Upper lobe of left lung (tissue), 4 donors: Measurements from ENCODE around the gene FASTKD1.

Experiments
- EP300 ChIP-seq, 4 donors: sonication (generic); formaldehyde crosslinking; IDR thresholded peaks; one replicate each; pipeline ENCODE4 v1.5.1; 2017; ENCODE audit warnings: antibody characterized with exemption in 4 of 4, control low read depth in 2 of 4
- POLR2A ChIP-seq, 4 donors: fragments of 450-650 bp; IDR thresholded peaks; one replicate each; pipeline ENCODE4 v1.5.1; 2016 to 2017; ENCODE audit warnings: antibody characterized with exemption in 4 of 4, mild to moderate bottlenecking in 2 of 4
- POLR2AphosphoS5 ChIP-seq, 2 donors: sonication (generic); formaldehyde crosslinking; IDR thresholded peaks; one replicate each; pipeline ENCODE4 v1.5.1; 2017; ENCODE audit warnings: antibody characterized with exemption in 2 of 2
- TF ChIP-seq, protein P1 (sequence below), 6 experiments: fragments of 450-650 bp in 4 of 6; fragments of 200-600 bp in 2 of 6; sonication (generic) in 2 of 6; IDR thresholded peaks; one replicate each; pipeline ENCODE4 v1.5.1; 2016 to 2019; ENCODE audit warnings: antibody characterized with exemption in 6 of 6

DNA sequence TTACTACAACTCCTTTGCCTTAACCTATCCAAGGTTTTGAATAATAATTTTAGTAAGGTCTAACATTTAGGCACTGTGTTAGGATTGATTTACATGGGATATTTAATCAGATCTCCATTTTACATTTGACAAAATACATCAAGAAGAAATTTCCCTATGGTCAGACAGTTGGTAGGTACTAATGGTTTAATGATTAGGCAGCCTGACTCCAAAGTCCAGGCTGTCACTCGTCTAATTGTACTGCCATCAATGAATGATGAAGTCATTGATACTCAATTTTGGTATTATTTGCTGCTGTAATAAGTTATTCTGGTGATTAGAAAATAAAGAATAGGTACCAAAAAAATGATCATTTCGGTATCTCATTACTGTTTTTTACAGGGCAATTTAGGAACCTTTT is 80.3 kb downstream of the FASTKD1 start:
- TF ChIP-seq, protein P1, sequence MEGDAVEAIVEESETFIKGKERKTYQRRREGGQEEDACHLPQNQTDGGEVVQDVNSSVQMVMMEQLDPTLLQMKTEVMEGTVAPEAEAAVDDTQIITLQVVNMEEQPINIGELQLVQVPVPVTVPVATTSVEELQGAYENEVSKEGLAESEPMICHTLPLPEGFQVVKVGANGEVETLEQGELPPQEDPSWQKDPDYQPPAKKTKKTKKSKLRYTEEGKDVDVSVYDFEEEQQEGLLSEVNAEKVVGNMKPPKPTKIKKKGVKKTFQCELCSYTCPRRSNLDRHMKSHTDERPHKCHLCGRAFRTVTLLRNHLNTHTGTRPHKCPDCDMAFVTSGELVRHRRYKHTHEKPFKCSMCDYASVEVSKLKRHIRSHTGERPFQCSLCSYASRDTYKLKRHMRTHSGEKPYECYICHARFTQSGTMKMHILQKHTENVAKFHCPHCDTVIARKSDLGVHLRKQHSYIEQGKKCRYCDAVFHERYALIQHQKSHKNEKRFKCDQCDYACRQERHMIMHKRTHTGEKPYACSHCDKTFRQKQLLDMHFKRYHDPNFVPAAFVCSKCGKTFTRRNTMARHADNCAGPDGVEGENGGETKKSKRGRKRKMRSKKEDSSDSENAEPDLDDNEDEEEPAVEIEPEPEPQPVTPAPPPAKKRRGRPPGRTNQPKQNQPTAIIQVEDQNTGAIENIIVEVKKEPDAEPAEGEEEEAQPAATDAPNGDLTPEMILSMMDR (IDR thresholded peaks at IDR 0.05): no peak
- TF ChIP-seq POLR2A (IDR thresholded peaks at IDR 0.05) (no peak), POLR2AphosphoS5 (IDR thresholded peaks at IDR 0.05) (no peak), EP300 (IDR thresholded peaks at IDR 0.05) (no peak)
